Jurkat, Clone E6-1 (cell line): Measurements from ENCODE around the gene ERN1.

Experiments used
- DNase-seq: peaks from one replicate; pipeline ENCODE4 v3.0.0-alpha.2; 2011; ENCODE audit warnings: low read depth, low spot score
- H3K4me3 ChIP-seq: 2 replicates; pipeline ENCODE4 v1.5.1; 2011; ENCODE audit warnings: mild to moderate bottlenecking, low read length, control low read depth, moderate library complexity

The ERN1 gene

DNA sequence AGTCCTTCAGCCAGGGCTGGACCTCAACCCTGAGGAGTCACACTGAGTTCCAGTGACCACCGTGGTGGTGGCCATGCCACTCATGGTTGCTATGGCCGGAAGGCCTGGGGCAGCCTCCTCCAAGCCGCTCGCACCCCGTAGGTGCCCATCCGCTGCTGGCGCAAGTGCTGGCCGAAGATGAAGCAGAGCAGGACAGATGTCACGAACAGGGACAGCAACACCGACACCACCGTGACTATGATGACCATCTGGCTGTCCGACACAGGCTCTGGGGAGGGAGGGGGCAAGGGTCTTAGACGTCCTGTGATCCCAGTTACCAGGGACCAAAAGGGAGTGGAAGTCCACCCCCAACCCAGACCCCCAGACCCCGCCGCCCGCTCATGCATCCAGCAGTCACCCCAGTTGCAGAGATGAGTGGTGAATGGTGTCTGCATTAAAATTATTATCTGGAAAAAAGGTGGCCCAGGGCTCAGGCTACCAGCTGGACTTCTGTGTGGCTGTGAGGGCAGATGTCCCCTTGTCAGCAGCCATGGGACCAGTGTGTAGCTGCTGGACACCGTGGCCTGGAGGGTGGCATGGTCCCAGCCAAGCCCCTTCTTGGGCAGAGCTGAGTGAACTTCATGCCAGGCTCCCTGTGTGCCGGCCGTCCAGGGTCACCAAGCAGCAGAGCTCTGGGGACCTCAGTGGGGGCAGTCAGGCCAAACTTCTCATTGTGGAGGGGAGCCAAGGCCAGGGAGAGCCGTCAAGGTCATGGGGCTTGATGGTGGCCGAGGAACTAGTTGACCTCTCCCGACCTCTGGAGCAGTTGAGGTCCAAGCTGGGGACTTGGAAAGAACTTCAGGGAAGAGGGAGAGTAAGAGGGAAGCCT is 127.1 kb downstream of the ERN1 start:
- DNase-seq = no peak
- H3K4me3 ChIP-seq = no peak overlapping the region

- H3K4me3 ChIP-seq = no peak overlapping the region
- DNase-seq = no peak
Observed at GRCh38 chr17:64001763-64002529, 128.0 kb downstream of the ERN1 start.

GRCh38 chr17:64001091-64001579 is 128.8 kb downstream of the ERN1 start:
- no peak overlapping the region for H3K4me3 ChIP-seq
- no peak for DNase-seq

- DNase-seq = no peak
Observed at GRCh38 chr17:63999680-64000531, 130.0 kb downstream of the ERN1 start.

DNA sequence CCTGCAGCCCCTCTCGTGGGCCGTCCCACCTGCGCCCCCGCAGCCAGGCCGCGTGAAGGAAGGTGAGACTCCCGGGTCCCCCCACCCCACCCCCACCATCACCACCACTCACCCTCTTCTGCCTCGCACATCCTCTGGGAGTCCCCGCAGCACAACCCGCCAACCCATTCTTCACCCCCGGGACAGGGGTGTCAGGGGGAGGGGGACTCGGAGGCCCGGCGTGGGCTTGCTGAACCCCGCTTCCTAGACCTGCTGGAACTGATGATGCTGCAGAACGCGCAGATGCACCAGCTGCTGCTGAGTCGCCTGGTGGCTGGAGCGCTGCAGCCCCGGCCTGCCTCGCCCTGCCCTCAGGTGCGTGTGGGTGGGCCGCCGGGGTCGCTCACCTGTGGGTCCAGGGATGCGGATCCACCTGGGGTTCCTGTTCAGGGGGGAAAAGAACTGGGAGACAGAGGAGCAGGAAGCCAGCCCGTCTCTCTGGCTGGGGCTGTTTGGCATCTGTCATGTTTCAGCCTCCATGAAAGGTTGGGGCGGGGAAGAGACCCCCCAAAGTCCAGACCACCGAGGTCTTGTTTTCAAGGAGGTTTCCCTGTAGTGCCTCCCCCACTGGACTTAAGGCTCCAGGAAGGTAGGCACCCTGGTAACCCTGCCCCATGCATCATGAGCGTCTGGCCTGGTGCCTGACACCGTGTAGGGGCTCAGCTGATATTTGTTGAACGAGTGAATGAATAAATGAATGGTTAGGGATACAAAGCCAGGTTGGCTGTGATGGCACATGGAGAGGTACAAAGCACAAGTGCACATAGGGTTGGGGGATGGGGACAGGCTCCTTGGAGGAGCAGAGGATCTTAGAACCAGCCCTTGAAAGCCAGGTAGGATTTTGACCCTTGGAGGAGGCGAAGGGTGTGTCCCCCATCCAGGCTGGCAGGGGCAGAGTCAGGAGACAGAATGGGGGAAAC is 130.9 kb downstream of the ERN1 start:
- DNase-seq = no peak
- peak overlapping the region; percentile 69 for H3K4me3 ChIP-seq

More at GRCh38 chr17:63999680-64000531, 130.0 kb downstream of the ERN1 start:
- H3K4me3 ChIP-seq = no peak overlapping the region

DNA sequence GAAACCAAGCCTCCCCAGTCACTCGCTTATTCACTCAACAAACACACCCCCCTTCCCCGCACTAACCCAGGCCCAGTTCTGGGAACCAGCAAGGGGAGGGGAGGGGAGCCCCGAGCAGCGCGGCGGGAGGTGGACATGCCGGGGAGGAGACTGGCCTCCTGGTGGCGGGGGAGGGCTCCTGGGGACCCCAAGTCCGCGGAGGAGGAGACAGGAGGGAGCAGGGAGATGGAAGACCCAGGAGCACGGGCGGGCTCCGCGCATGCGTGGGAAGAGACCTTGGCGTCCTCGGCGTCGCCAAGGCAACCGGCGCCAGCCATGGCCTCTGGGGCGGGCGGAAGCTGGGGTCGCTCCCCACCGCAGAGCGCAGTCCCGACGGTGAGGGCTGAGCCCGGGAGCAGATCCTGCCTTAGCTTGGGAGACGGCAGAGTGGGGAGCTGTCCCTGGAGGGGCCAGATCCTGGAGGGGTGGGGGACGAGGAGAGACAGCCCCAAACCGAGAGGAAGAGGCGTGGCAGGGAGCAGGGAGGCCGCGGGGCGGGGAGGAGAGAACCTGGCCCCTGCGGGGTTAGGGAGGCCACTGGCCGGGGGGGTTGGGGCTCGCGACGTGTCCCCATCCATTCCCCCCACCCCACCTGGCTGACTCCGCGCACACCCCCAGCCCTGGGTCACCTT is 131.8 kb downstream of the ERN1 start, which contains the start of gene PRR29:
Gene PRR29 (plus strand): TSS at position 302 of the 671 bp plus-strand sequence. CDS start 14 bp downstream, at position 316.
- peak within 1 kb of the TSS; percentile 69 for H3K4me3 ChIP-seq
- peak; percentile 63 for DNase-seq

- H3K4me3 ChIP-seq = peak overlapping the region; percentile 69
Observed at GRCh38 chr17:63997341-63998048, 132.4 kb downstream of the ERN1 start.

GRCh38 chr17:63996430-63997182 is 133.3 kb downstream of the ERN1 start:
- H3K4me3 ChIP-seq = no peak overlapping the region
- no peak for DNase-seq

More at GRCh38 chr17:63997341-63998048, 132.4 kb downstream of the ERN1 start:
- DNase-seq = no peak

GRCh38 chr17:63995626-63996025 is 134.3 kb downstream of the ERN1 start:
- H3K4me3 ChIP-seq = no peak overlapping the region
- DNase-seq = no peak

GRCh38 chr17:63993368-63993985 is 136.5 kb downstream of the ERN1 start:
- DNase-seq = no peak
- H3K4me3 ChIP-seq = no peak overlapping the region

DNA sequence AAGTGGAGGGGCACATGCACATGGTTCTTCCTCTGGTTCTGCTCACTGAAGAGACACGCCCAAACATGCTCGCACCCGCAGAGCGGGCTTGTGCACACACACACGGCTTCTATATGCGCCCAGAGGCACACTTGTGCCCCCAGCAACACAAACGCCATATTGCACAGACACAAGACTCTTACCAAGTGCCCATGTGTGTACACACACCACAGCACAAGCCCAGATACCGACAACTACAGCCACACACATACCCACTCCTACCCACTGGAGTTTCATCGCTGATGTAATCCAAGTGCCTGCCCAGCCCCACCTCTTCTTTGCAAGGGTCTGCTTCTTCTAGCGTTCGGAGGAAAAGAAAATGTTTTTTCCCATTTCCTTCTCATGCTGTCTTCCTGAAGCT is 138.3 kb downstream of the ERN1 start:
- DNase-seq = no peak

GRCh38 chr17:63989622-63990345 is 140.2 kb downstream of the ERN1 start:
- no peak for DNase-seq
- H3K4me3 ChIP-seq = no peak overlapping the region

More for the DNA sequence above, 138.3 kb downstream of the ERN1 start:
- no peak overlapping the region for H3K4me3 ChIP-seq
